ENCODE results near the gene CAPN5. TPM values are rescaled to one million over a fixed set of nuclear protein-coding genes. Genes with fewer than 3 reads are reported as not detected.
A peak's percentile ranks its signal among the peaks of the same experiment; 100 is the strongest.

The CAPN5 gene
- total RNA-seq, 2 experiments from 2014 or later: 0.43 to 0.65 TPM

DNA sequence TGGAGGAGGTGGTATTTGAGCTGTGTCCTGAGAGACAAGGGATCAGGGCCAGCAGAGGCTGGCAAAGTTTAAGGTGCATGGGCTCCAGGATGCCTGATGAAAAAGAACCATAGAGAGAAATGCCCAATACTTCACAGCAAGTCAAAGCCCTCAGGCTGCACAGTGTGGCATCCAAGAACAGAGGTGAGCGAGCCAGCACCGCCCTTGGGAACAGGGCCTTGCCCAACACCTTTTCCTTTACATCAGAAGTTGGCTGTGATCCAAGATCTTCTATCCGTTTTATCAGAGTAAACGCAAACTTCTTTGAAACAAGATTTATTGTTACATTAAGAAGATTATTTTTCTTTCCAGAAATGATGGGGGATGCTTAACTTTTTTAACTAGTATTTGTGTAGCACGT lies 31.2 kb upstream of the CAPN5 start:
- POLR2A ChIA-PET: interaction anchor here (1.3 to 1.6 kb wide), 2 partner anchors 8 to 13 kb away, joined by 4 read pairs; no protein-coding TSS in a partner anchor

DNA sequence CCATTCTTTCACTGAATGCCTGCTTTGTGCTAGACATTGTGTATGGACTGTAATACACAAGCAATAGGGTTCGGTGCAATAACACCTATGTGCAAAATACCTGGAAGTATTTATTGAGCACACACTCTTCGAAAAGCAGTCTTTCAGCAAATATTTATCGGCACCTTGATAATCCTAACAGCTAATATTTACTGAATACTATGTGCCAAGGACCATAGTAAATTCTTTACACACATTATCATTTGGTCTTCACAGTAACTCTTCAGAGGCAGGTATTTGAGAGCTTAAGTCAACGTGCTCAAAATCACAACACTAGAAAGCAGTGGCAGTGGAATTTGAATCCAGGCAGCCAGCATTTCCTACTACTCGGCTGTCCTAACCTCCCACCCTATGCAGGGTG lies 30.4 kb upstream of the CAPN5 start:
- no peaks in the 10 kb centered on the region for H3K9me3 Mint-ChIP-seq
- H3K4me1 Mint-ChIP-seq: peaks cover 10% of the 10 kb centered on the region
- no peaks in the 10 kb centered on the region for H3K36me3 Mint-ChIP-seq (ENCODE audit: low read depth)
- no peak overlapping the region for H3K4me3 Mint-ChIP-seq
- CTCF ChIA-PET: interaction anchor here (1.4 to 1.7 kb wide), 2 partner anchors 46 to 55 kb away, joined by 3 to 4 read pairs; no protein-coding TSS in a partner anchor
- DNase-seq: no peak
- H3K27ac Mint-ChIP-seq: no peak overlapping the region
- POLR2A ChIA-PET: interaction anchor here (0.6 to 1.6 kb wide), 2 partner anchors 9 to 40 kb away, joined by 3 to 4 read pairs; no protein-coding TSS in a partner anchor
- H3K27me3 Mint-ChIP-seq: peaks cover 50% of the 10 kb centered on the region

More for the DNA sequence above, 31.2 kb upstream of the CAPN5 start:
- no peaks in the 10 kb centered on the region for H3K9me3 Mint-ChIP-seq
- no peak for DNase-seq
- no peak overlapping the region for H3K4me3 Mint-ChIP-seq
- H3K36me3 Mint-ChIP-seq (ENCODE audit: low read depth): no peaks in the 10 kb centered on the region
- H3K27me3 Mint-ChIP-seq: peaks cover 51% of the 10 kb centered on the region
- H3K4me1 Mint-ChIP-seq: peaks cover 8% of the 10 kb centered on the region
- CTCF ChIA-PET: interaction anchor here (1.2 to 1.7 kb wide), 2 partner anchors 47 to 116 kb away, joined by 3 to 4 read pairs; no protein-coding TSS in a partner anchor
- H3K27ac Mint-ChIP-seq: no peak overlapping the region

DNA sequence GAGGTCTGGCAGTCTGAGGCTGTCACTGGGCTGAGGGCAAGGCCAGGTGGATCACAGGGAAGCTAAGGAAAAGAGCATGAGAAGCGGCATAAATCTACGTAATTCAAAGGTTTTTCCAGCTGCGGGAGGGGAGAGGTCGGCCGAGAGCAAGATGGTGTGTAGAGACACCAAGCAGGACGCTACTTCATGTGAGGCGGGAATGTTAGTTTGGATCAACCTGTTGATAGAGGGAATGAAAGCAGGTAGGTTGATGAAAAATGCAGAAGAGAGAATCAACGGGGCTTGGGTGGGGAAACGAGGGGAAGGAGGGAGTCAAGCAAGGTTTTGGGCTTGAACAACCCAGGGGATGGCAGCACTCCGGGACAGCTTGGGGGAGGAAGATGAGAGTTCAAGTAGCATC lies 29.7 kb upstream of the CAPN5 start:
- Mint-ChIP-seq H3K27me3 (peaks cover 48% of the 10 kb centered on the region), H3K4me1 (peaks cover 10% of the 10 kb centered on the region), H3K27ac (no peak overlapping the region), H3K9me3 (no peaks in the 10 kb centered on the region), H3K4me3 (no peak overlapping the region), H3K36me3 (ENCODE audit: low read depth) (no peaks in the 10 kb centered on the region)
- ChIA-PET CTCF (interaction anchor here (0.6 to 1.7 kb wide), 4 partner anchors 45 to 575 kb away, joined by 3 to 4 read pairs (median 4); no protein-coding TSS in a partner anchor), POLR2A (interaction anchor here (0.6 kb wide), 1 partner anchor 40 kb away, joined by 3 read pairs; no protein-coding TSS in a partner anchor)
- DNase-seq: no peak

DNA sequence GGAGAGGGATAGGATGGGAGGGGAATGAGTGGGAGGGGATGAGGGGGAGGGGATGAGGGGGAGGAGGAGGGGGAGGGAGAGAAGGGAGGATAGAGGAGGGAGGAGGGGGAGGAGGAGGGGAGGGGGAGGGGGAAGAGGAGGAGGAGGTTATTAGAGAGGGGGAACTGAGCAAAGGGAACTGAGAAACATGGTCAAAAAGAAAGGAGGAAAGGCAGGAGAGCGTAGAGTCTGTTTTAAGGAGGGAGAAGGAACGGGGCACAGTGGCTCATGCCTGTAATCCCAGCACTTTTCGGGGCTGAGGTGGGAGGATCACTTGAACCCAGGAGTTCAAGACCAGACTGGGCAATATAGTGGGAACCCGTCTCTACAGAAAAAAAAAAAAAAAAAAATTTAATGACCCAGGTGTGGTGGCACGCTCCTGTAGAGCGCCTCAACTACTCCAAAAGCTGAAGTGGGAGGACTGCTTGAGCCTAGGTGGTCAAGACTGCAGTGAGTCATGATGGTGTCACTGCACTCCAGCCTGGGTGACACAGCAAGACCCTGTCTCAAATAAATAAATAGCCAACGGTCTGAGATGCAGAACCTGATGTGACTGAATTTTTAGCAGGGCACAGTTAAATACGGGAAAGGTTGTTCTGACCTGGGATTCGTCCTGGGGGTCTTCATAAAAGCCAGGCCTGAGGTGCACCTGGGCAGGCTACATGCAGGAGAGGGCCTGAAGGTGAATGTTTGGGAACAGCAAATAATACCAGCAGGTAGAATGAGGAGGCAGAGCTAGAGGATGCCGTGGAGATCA lies 28.5 kb upstream of the CAPN5 start:
- CTCF ChIA-PET: interaction anchor here (1.3 kb wide), 1 partner anchor 116 kb away, joined by 3 read pairs; no protein-coding TSS in a partner anchor
- no peak overlapping the region for H3K4me3 Mint-ChIP-seq
- peaks cover 55% of the 10 kb centered on the region for H3K27me3 Mint-ChIP-seq

DNA sequence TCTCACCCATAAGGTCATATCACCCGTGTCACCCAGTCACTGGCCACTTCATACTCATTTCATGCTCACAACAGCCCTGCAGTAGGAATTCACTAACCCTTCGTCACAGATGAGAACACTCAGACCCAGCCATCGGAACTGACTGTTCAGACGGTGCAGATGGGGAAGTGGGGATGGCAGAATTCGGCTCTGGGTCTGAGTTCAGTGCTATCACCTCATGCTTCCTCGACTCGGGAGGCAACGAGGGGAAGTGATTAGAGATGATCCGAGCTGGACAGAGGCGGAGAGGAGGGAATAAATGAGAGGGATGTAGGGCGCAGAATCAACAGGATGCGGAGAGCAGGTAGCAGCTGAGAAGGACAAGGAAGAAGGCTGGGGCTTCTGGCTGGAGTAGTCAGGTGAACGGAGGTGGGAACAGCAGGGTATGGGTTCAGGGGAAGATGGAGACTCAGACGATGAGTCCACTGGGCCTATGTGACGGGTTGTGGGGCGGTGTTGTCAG lies 27.9 kb upstream of the CAPN5 start:
- POLR2A ChIA-PET: no interaction called here
- no peaks in the 10 kb centered on the region for H3K9me3 Mint-ChIP-seq
- peaks cover 10% of the 10 kb centered on the region for H3K4me1 Mint-ChIP-seq
- peaks cover 56% of the 10 kb centered on the region for H3K27me3 Mint-ChIP-seq
- no peak for DNase-seq
- no peak overlapping the region for H3K27ac Mint-ChIP-seq
- CTCF ChIA-PET: interaction anchor here (1.2 kb wide), 2 partner anchors 23 to 97 kb away, joined by 3 read pairs; no protein-coding TSS in a partner anchor
- peak overlapping the region; percentile 14 for H3K4me3 Mint-ChIP-seq
- no peaks in the 10 kb centered on the region for H3K36me3 Mint-ChIP-seq (ENCODE audit: low read depth)

More for the DNA sequence above, 28.5 kb upstream of the CAPN5 start:
- Mint-ChIP-seq H3K27ac (no peak overlapping the region), H3K36me3 (ENCODE audit: low read depth) (no peaks in the 10 kb centered on the region), H3K9me3 (no peaks in the 10 kb centered on the region), H3K4me1 (peaks cover 10% of the 10 kb centered on the region)
- DNase-seq: no peak
- POLR2A ChIA-PET: no interaction called here

DNA sequence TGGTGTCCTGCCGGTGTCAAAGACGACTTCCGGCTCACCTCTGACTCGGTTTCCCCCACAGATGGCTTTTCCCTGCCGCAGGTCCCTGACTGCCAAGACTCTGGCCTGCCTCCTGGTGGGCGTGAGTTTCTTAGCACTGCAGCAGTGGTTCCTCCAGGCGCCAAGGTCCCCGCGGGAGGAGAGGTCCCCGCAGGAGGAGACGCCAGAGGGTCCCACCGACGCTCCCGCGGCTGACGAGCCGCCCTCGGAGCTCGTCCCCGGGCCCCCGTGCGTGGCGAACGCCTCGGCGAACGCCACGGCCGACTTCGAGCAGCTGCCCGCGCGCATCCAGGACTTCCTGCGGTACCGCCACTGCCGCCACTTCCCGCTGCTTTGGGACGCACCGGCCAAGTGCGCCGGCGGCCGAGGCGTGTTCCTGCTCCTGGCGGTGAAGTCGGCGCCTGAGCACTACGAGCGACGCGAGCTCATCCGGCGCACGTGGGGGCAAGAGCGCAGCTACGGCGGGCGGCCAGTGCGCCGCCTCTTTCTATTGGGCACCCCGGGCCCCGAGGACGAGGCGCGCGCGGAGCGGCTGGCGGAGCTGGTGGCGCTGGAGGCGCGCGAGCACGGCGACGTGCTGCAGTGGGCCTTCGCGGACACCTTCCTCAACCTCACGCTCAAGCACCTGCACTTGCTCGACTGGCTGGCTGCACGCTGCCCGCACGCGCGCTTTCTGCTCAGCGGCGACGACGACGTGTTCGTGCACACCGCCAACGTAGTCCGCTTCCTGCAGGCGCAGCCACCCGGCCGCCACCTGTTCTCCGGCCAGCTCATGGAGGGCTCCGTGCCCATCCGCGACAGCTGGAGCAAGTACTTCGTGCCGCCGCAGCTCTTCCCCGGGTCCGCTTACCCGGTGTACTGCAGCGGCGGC lies 27.0 kb upstream of the CAPN5 start:
- peaks cover 56% of the 10 kb centered on the region for H3K27me3 Mint-ChIP-seq
- H3K27ac Mint-ChIP-seq: no peak overlapping the region
- H3K4me1 Mint-ChIP-seq: peaks cover 10% of the 10 kb centered on the region
- POLR2A ChIA-PET: no interaction called here
- CTCF ChIA-PET: interaction anchor here (0.7 to 2.0 kb wide), 8 partner anchors 16 to 120 kb away, joined by 3 to 11 read pairs (median 3); no protein-coding TSS in a partner anchor
- no peaks in the 10 kb centered on the region for H3K36me3 Mint-ChIP-seq (ENCODE audit: low read depth)
- no peak for DNase-seq
- no peak overlapping the region for H3K4me3 Mint-ChIP-seq
- no peaks in the 10 kb centered on the region for H3K9me3 Mint-ChIP-seq

DNA sequence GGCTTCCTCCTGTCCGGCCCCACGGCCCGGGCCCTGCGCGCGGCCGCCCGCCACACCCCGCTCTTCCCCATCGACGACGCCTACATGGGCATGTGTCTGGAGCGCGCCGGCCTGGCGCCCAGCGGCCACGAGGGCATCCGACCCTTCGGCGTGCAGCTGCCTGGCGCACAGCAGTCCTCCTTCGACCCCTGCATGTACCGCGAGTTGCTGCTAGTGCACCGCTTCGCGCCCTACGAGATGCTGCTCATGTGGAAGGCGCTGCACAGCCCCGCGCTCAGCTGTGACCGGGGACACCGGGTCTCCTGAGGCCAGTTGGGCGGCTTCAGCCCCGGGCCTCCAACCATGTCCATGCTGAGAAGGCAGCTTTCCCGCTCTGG lies 26.4 kb upstream of the CAPN5 start:
- H3K4me3 Mint-ChIP-seq: no peak overlapping the region

DNA sequence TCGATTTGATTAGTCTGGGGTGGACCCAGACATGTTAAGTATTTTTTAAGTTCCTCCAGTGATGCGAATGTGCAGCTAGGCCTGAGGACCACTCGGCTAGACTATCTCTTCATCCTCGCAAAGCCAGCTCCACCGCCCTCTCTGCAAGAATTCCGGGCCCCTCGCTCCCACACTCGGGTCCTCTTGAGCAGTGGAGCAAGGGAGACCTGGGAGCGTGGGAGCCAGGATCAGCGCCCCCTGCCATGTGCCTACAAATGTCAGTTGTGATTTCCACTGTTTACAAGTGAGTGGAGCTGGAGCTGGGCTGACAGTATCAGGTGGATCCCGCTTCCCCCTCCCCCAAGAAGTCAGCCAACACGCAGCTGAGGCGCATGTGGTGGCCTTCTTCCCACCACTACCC lies 25.9 kb upstream of the CAPN5 start:
- H3K27me3 Mint-ChIP-seq: peaks cover 55% of the 10 kb centered on the region
- H3K4me3 Mint-ChIP-seq: no peak overlapping the region
- H3K9me3 Mint-ChIP-seq: no peaks in the 10 kb centered on the region
- H3K4me1 Mint-ChIP-seq: peaks cover 14% of the 10 kb centered on the region
- ChIA-PET CTCF (interaction anchor here (0.8 to 2.0 kb wide), 3 partner anchors 50 to 121 kb away, joined by 3 to 11 read pairs (median 4); no protein-coding TSS in a partner anchor), POLR2A (no interaction called here)
- H3K36me3 Mint-ChIP-seq (ENCODE audit: low read depth): no peaks in the 10 kb centered on the region
- DNase-seq: no peak
- no peak overlapping the region for H3K27ac Mint-ChIP-seq

More for the DNA sequence above, 26.4 kb upstream of the CAPN5 start:
- no peak overlapping the region for H3K27ac Mint-ChIP-seq
- ChIA-PET CTCF (interaction anchor here (0.8 to 2.0 kb wide), 4 partner anchors 51 to 121 kb away, joined by 3 to 11 read pairs (median 4); no protein-coding TSS in a partner anchor), POLR2A (no interaction called here)
- peaks cover 55% of the 10 kb centered on the region for H3K27me3 Mint-ChIP-seq
- H3K4me1 Mint-ChIP-seq: peaks cover 10% of the 10 kb centered on the region
- DNase-seq: no peak
- H3K36me3 Mint-ChIP-seq (ENCODE audit: low read depth): no peaks in the 10 kb centered on the region
- no peaks in the 10 kb centered on the region for H3K9me3 Mint-ChIP-seq

DNA sequence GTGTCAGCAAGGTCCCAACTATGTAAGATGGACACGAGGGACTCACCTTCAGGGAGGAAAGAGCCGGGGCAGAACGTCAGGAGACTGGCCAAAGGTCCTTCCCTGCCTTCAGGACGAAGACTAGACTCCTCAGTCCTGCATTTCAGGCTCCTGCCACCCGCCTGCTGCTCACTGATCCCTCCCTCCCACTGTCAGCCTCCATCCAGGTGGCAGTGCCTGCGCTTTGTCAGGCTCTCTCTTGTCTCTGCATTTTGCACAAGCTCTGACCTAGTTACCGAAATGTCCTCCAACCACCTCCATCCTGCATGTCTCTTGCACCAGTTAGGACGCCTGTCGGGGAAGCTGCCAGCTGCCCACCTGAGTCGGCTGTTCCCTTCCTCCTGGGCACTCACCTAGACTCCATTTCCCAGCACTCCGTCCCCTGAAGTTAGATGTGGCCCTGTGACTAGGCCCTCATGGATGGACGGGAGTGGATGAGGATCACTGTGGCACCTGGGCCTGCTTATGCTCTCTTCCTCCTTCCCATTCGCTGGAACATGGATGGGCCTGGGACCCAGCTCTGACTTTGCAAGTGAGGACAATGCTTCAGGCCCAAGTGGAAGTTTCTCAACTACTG lies 24.6 kb upstream of the CAPN5 start:
- no peak overlapping the region for H3K27ac Mint-ChIP-seq
- no peak for DNase-seq
- H3K4me1 Mint-ChIP-seq: peaks cover 22% of the 10 kb centered on the region
- ChIA-PET POLR2A (no interaction called here), CTCF (no interaction called here)
- no peak overlapping the region for H3K4me3 Mint-ChIP-seq
- H3K9me3 Mint-ChIP-seq: no peaks in the 10 kb centered on the region
- H3K36me3 Mint-ChIP-seq (ENCODE audit: low read depth): no peaks in the 10 kb centered on the region
- peaks cover 47% of the 10 kb centered on the region for H3K27me3 Mint-ChIP-seq

DNA sequence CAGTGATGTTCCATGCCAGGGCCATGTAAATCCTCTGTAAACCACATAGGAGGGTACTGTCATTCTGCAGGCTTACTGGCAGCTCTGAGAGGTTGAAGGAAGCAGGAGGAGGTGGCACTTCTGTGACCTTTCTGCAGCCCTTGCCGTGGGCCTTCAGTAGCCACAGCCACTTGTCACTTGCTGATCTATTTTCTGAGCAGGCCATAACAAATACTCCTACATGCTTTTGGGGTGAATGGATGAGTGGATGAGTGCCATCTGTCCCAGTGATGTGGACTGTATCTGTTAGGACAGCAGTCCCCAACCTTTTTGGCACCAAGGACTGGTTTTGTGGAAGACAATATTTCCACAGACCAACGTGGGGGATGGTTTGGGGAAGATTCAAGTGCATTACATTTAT lies 22.4 kb upstream of the CAPN5 start:
- CTCF ChIA-PET: interaction anchor here (1.0 to 1.8 kb wide), 6 partner anchors 10 to 235 kb away, joined by 3 to 12 read pairs (median 6); partner anchors contain the start of gene B3GNT6

DNA sequence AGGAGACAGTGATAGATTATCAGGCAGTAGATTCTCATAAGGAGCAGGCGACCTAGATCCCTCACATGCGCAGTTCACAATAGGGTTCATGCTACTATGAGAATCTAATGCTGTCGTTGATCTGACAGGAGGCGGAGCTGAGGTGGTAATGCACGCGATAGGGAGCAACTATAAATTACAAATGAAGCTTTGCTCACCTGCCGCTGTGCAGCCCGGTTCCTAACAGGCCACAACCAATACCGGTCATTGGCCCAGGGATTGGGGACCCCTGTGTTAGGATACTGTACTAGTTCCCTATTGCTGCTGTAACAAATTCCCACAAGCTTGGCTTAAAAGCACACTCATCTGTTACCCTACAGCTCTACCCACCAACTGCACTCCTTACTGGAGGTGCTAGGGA lies 21.9 kb upstream of the CAPN5 start:
- CTCF ChIA-PET: interaction anchor here (0.6 to 1.8 kb wide), 9 partner anchors 9 to 310 kb away, joined by 3 to 12 read pairs (median 5); partner anchors contain the start of gene B3GNT6
- POLR2A ChIA-PET: no interaction called here
- Mint-ChIP-seq H3K36me3 (ENCODE audit: low read depth) (no peaks in the 10 kb centered on the region), H3K4me1 (peaks cover 16% of the 10 kb centered on the region), H3K27ac (no peak overlapping the region), H3K9me3 (no peaks in the 10 kb centered on the region), H3K27me3 (peaks cover 32% of the 10 kb centered on the region), H3K4me3 (no peak overlapping the region)
- no peak for DNase-seq

More for the DNA sequence above, 22.4 kb upstream of the CAPN5 start:
- H3K4me1 Mint-ChIP-seq: peaks cover 16% of the 10 kb centered on the region
- DNase-seq: no peak
- no peak overlapping the region for H3K4me3 Mint-ChIP-seq
- H3K36me3 Mint-ChIP-seq (ENCODE audit: low read depth): no peaks in the 10 kb centered on the region
- H3K27me3 Mint-ChIP-seq: peaks cover 34% of the 10 kb centered on the region
- POLR2A ChIA-PET: no interaction called here
- H3K27ac Mint-ChIP-seq: no peak overlapping the region
- no peaks in the 10 kb centered on the region for H3K9me3 Mint-ChIP-seq

DNA sequence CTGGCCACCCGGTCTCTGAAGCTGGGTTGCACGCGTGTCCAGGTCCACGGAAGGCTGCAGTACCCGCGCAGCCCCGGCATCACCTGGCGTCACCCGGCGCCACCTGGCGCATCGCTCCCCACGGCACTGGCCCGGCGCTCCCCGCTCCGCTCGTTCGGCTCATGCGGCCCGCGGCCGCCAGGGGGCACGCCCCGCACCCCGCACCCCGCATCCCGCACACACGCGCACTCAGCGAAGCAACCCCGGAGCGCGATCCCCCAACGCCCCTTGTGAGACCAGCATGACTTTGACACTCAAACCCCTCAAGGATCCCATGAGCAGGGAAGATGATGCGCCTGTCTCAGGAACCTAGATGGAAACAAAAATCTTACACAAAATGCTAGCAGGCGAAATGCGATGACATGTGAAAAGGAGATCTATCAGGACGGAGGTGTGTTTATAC lies 20.7 kb upstream of the CAPN5 start:
- Mint-ChIP-seq H3K4me1 (peaks cover 14% of the 10 kb centered on the region), H3K27me3 (peaks cover 24% of the 10 kb centered on the region), H3K4me3 (no peak overlapping the region), H3K9me3 (no peaks in the 10 kb centered on the region), H3K27ac (no peak overlapping the region), H3K36me3 (ENCODE audit: low read depth) (no peaks in the 10 kb centered on the region)
- POLR2A ChIA-PET: no interaction called here
- DNase-seq: peak; percentile 62
- CTCF ChIA-PET: interaction anchor here (0.9 to 1.8 kb wide), 8 partner anchors 8 to 311 kb away, joined by 3 to 12 read pairs (median 6); partner anchors contain the start of gene B3GNT6

All from activated CD4-positive, alpha-beta memory T cell treated with anti-CD3 and anti-CD28 coated beads, Interleukin-2, amount 10 ng/mL, durations not matched to agents 7 days and 5 days (primary cell).